Activated CD4-positive, alpha-beta T cell treated with anti-CD3 and anti-CD28 coated beads, Interleukin-10, Interleukin-2, amounts not matched to agents 100 ng/mL and 50 ng/mL, durations not matched to agents 16 hours and 8 hours (primary cell): ENCODE results near the gene DOCK3.
"Not testable (repeated sequence)": the region's sequence is repeated elsewhere in the genome, so short reads cannot be mapped to it uniquely, and the experiment has no call there.

Experiments
- DNase-seq: peaks from one replicate; pipeline ENCODE4 v3.0.0-alpha.2; 2020

The DOCK3 gene

DNA sequence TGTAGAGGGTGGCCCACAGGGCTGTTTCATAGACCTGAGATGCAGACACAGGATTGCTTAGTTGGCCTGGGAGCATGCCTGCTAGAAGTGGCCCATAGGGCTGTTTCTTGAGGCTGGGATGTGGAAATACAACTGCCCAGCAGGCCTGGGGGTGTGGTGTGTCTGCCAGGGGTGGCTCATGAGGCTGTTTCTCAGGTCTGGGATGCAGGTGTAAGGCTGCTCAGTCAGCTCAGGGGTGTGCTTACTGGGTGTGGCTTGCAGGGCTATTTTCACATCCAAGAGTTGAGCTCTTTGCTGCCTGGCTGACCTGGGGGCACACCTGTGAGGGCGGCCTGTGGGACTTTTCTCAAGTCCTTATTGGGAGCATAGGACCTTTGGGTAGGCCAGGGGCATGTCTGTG is 131.3 kb downstream of the DOCK3 start:
- no peak for DNase-seq

GRCh38 chr3:50806806-50807205 is 132.1 kb downstream of the DOCK3 start:
- no peak for DNase-seq

DNA sequence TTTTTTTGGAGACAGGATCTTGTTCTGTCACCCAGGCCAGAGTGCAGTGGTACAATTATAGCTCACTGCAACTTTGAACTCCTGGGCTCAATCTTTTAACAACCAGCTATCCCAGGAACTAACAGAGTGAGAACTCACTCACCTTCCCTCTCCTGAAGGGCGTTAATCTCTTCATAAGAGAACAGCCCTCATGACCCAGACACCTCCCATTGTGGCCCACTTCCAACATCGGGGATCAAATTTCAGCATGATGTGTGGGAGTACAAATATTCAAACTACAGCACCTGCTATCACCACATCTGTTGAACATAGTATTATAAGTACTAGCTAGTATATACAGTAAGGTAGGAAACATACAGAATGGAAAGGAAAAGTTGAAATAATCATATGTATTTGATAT is 132.5 kb downstream of the DOCK3 start:
- DNase-seq: no peak

GRCh38 chr3:50811893-50812292 is 137.2 kb downstream of the DOCK3 start:
- DNase-seq: no peak

DNA sequence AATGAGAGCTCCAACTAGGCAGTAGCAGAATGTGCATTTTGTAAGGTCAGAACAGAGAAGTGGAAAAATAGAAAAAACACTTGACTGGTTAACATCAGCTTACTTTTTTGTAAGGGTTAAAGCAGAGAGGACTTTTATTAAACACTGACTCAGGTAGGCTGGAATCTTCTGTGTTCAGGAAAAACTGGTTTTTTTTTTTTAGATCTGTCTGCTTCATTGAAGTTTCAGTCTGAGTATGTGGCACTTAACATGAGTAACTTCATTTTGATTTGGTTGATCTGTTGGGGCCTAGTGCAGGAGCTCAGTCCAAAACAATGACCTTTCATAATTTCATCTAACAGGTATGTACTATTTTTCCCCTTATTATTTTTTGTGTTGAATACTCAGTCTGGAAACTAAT is 141.1 kb downstream of the DOCK3 start:
- DNase-seq: no peak

- no peak for DNase-seq
These were observed 142.2 kb downstream of the DOCK3 start for GRCh38 chr3:50816894-50817293.

DNA sequence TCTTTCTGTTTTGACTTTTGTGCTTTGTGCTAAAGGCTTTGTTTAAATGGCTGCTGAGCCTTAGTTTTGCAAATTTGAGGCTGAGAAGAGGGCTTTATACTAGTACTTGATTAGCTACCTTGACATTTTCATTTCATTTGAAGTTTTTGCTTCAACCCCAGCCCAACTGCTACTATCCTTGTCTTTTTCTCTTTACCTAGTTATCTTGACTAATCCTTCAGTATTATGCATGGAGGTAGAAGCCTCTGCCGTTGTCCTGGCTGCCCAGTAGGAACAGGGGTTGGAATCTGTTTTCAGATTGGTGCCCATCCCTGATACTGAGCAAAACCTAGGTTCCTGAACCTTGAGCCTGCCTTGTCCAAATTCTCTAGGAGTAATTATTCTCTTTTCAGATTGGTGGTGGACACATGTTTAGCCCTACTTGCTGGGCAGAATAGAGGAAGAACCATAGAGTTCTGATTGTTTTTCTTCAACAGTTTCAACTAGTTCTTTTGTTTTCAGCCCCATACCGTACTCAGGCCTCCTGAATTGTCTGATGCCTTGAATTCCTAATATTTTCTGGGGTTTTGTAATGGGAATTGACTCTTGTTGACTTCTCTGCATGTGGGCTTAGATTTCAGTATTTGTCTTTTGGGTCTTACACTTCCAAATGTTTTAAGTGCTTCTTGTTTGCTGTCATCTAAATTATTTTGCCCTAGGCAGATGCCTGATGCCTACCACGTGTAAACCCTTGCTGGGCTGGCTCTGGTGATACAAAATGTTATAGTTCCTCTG is 143.2 kb downstream of the DOCK3 start:
- no peak for DNase-seq

DNA sequence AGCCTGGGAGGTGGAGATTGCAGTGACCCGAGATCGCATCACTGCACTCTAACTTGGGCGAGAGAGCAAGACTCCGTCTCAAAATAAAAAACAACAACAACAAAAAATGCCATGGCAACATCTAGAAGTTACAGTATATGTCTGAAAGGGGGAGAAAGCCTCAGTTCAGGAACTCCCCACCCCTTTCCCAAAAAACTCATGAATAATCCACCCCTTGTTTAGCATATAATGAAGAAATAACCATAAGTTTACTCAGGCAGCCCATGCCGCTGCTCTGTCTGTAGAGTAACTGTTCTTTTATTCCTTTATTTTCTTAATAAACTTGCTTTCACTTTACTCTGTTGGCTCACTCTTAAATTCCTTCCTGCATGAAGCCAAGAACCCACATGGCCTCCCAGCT is 145.2 kb downstream of the DOCK3 start:
- no peak for DNase-seq

GRCh38 chr3:50825841-50826240 is 151.1 kb downstream of the DOCK3 start:
- DNase-seq: no peak

DNA sequence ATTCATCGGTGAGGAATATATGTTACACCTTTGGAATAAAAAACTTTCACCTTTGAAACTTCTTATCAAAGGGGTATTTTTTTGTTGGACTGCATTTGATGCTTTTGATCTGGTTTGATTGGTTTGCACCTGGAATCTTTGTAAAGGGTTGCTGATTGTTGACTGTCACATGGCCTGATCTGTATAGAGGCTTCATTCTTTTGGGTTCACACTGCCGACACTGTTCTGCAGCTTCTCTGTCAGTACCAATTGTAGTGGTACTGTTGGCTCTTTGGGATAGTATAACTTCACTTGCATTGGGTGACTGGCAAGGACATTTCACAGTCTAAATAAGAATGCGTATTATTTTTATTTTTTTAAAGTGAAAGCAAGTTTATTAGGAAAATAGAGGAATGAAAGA is 155.7 kb downstream of the DOCK3 start:
- no peak for DNase-seq

DNA sequence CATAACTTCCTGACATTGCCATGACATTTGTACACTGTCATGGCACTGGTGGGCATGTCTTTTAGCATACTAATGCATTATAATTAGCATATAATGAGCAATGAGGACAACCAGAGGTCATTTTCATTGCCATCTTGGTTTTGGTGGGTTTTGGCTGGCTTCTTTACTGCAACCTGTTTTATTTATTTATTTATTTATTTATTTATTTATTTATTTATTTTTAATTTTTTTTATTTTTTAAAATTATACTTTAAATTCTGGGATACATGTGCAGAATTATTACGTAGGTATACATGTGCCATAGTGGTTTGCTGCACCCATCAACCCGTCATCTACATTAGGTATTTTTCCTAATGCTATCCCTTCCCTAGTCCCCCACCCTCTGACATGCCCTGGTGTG is 156.3 kb downstream of the DOCK3 start:
- DNase-seq: not testable (repeated sequence)

DNA sequence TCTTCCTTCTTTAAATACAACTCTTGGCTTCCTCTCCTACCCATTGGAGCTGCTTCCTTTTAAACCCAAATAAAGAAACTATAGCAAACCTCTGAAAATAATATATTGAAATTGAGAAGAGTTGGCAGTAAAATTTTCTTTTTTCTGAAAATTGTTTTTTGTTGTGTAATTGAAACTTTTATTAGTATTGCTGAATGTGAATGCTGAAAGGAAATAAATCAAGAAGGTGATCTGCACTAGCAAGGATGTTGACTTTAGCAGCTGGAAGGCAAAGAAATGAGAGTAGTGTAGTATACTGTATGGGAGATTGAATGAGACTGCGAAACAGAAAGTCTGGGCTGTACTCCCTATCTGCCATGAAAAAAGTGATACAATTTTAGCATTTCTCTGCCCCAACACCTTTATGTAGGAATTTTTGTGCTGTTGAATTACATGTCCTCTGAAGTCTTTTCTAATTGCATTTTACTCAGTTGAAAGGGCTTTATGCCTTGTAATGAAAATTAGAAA is 166.3 kb downstream of the DOCK3 start:
- no peak for DNase-seq

DNA sequence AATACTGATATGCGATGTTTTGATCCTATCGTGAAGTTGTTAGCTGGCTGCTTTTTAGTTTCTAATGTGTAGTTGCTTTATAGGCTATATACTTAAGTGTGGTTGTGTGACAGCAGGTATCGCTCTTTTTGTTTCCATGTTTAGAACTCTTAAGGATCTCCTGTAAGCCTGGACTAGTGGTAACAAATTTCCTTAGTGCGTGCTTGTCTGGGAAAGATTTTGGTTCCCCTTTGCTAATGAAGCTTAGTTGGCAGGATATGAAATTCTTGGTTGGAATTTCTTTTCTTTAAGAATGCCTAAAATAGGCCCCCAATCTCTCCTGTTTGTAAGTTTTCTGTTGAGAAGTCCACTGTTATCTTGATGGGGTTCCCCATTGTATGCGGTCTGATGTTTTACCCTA is 173.6 kb downstream of the DOCK3 start:
- DNase-seq: no peak

DNA sequence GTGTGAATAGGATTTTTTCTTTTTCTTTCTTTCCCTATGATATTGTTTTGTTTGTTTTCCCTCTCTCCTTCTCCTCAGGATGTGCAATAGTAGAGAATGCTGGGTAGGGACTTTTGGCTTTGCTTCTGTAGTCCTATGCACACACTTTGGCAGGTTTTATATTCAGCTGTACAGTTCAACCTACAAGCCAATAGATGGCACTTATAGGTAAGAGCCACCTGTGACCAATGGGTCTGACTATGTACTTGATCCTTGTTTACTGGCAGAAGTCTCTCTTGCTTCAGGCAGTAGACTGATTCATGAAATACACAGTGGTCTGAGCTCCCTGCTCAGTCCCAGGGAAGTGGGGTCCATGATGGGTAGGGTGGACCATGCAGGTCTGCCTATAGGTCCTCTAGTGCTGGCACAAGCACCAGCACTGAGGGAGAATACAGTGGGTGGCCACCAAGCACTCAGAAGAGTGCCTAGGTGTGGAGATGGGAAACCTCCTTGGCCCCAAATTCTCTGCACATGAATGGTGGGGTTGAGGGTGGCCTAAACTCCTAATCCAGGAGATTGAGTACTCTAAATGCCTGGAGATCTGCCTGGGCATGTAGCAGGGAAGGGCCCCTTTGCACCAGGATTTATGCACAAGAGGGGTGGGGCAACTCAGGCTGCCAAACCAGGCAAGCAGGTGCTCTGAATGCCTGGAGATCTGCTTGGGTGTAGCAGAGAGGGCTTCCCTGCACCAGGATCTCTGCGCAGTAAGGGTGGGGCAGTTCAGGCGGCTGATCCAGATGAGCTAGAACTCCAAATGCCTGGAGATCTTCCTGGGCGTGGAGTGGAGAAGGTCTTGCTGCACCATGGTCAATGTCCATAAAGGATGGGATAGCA is 176.1 kb downstream of the DOCK3 start:
- no peak for DNase-seq

DNA sequence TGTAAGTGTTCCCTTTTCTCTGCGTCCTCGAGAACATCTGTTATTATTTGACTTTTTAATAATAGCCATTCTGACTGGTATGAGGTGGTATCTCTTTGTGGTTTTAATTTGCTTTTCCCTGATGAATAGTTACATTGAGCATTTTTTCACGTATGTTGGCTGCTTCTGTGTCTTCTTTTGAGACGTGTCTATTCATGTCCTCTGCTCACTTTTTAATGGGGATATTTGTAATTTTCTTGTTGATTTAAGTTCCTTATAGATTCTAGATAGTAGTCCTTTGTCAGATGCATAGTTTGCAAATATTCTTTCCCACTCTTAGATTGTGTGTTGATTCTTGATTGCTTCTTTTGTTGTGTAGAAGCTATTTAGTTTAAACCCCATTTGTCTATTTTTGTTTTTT is 179.2 kb downstream of the DOCK3 start:
- no peak for DNase-seq

- no peak for DNase-seq
These were observed 187.5 kb downstream of the DOCK3 start for GRCh38 chr3:50862221-50862620.

GRCh38 chr3:50873376-50874157 is 198.8 kb downstream of the DOCK3 start:
- DNase-seq: no peak

- DNase-seq: not testable (repeated sequence)
These were observed 200.1 kb downstream of the DOCK3 start for GRCh38 chr3:50874876-50875275.

DNA sequence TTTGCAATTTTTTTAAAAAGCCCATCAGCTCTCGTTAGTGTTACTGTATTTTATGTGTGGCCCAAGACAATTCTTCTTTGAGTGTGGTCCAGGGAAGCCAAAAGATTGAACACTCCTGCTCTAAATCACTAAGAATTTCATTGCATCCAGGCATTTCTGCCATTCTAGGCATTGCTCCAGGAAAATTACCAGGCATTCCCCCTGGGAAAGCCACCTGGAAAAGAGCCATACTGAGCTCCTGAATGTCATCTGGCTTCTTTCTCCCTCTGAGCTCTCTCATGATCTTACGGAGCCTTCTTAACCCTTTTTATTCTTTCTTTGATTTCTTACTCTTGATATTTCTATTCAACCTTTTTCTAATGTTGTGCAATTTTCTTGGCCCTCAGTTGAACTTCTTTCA is 202.2 kb downstream of the DOCK3 start:
- no peak for DNase-seq

GRCh38 chr3:50882733-50883132 is 208.0 kb downstream of the DOCK3 start:
- not testable (repeated sequence) for DNase-seq

- no peak for DNase-seq
These were observed 209.0 kb downstream of the DOCK3 start for GRCh38 chr3:50883755-50884154.

GRCh38 chr3:50885070-50885850 is 210.5 kb downstream of the DOCK3 start:
- no peak for DNase-seq
